ENCODE measurements around the gene PSMA6.

DNA sequence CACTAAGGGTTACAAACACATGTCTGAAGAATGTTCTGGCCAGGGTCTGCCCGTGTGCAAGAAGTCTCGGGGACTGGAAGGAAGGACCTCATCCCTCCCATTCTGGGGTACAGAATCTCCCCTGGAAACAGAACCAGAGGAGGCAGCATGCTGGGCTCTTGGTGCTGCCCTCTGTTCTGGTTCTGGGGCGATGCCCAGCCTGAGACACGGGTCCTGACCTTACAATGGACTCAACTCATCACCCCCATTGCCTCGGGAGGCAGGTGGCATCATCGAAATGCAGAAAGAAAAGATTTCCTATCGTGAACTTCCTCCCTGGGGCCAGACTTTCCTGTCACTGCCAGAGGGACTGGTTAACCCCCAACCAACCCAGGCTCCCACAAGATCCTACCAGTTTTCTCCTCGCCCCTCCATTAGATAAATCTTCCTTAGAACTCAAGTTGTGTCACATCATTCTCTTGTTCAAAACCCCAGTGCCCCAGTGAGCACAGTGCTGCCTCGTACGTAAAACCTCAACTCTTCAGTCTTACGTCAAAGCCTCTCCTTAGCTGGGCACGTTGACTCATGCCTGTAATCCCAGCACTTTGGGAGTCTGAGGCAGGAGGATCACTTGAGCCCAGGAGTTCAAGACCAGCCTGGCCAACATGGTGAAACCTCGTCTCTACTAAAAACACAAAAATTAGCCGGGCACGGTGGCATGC is 52.1 kb downstream of the PSMA6 start:
- TF ChIP-seq, protein P1, sequence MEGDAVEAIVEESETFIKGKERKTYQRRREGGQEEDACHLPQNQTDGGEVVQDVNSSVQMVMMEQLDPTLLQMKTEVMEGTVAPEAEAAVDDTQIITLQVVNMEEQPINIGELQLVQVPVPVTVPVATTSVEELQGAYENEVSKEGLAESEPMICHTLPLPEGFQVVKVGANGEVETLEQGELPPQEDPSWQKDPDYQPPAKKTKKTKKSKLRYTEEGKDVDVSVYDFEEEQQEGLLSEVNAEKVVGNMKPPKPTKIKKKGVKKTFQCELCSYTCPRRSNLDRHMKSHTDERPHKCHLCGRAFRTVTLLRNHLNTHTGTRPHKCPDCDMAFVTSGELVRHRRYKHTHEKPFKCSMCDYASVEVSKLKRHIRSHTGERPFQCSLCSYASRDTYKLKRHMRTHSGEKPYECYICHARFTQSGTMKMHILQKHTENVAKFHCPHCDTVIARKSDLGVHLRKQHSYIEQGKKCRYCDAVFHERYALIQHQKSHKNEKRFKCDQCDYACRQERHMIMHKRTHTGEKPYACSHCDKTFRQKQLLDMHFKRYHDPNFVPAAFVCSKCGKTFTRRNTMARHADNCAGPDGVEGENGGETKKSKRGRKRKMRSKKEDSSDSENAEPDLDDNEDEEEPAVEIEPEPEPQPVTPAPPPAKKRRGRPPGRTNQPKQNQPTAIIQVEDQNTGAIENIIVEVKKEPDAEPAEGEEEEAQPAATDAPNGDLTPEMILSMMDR (IDR thresholded peaks at IDR 0.05): no peak
- TF ChIP-seq POLR2AphosphoS5 (IDR thresholded peaks at IDR 0.05): no peak
